ENCODE results near the gene TSPOAP1. TPM values are rescaled to one million over a fixed set of nuclear protein-coding genes. Genes with fewer than 3 reads are reported as not detected.

Gene TSPOAP1
- total RNA-seq, 2 experiments from 2014 or later: 17.8 to 19.5 TPM

DNA sequence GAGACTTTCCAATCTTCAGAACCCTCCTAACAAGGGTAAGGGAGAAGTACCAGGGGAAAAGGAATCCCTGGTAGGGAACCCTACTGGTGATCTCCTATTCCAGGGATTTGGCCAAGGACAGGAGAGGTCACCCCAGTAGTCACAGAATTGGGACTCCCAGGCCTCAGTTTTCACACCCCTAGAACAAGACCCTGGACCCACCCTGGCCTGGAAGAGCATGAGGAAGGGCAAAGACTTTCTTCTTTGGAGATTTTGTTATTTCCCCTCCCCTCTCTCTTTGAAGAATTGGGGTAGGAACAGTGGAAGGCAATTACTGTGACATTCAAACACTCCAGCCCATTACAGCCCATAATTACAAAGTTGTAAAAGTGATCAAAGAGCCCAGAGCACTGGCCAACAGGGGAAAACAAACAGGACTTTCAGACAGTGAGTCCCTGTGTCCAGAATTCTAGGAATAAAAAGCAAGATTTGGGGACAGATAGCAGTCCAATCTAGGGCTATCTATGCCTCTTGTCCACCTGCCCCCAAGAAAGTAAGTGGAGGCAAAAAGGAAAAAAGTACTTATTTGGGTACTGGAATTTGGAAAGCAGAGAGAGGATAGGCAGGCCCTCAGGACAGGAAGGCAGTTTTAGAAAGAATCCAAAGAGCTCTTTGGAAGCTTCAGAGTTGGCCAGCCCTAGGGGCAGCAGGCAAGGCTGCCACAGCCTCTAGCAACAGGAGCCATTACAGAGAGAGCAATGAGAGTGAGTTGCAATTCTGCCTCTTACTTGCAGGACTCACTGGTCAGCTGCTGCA is 36.8 kb upstream of the TSPOAP1 start:
- TF ChIP-seq CTCF (IDR thresholded peaks at IDR 0.05): no peak
- H3K27ac ChIP-seq (ENCODE audit: low read depth in 1 of 2, low read length in 2 of 2): no peak overlapping the region
- no peaks in the 10 kb centered on the region for H3K9me3 ChIP-seq (ENCODE audit: control insufficient read depth in 1 of 2, insufficient read depth in 1 of 2, low read length in 2 of 2)
- ATAC-seq (ENCODE audit: poor library complexity): no peak
- intact Hi-C loops (cut with DNase I, micrococcal nuclease): no loop called here
- Mint-ChIP-seq H3K4me1 (ENCODE audit: low read depth) (no peaks in the 10 kb centered on the region), H3K27me3 (no peaks in the 10 kb centered on the region), H3K9me3 (no peaks in the 10 kb centered on the region), H3K36me3 (ENCODE audit: low read depth) (no peaks in the 10 kb centered on the region), H3K27ac (no peak overlapping the region), H3K4me3 (no peak overlapping the region)
- ChIA-PET POLR2A (interaction anchor here (1.3 kb wide), 1 partner anchor 11 kb away, joined by 4 read pairs; no protein-coding TSS in a partner anchor), CTCF (no interaction called here)
- DNase-seq: no peak
- no peaks in the 10 kb centered on the region for H3K27me3 ChIP-seq (ENCODE audit: control insufficient read depth in 1 of 2, insufficient read depth in 2 of 2, low read length in 2 of 2)
- no peaks in the 10 kb centered on the region for H3K4me1 ChIP-seq (ENCODE audit: insufficient read depth, low read length)
- H3K4me3 ChIP-seq (ENCODE audit: low read length): no peak overlapping the region
- H3K36me3 ChIP-seq (ENCODE audit: insufficient read depth, low read length): peaks cover 3% of the 10 kb centered on the region

- Mint-ChIP-seq H3K9me3 (no peaks in the 10 kb centered on the region), H3K4me1 (ENCODE audit: low read depth) (no peaks in the 10 kb centered on the region), H3K36me3 (ENCODE audit: low read depth) (no peaks in the 10 kb centered on the region), H3K27me3 (no peaks in the 10 kb centered on the region), H3K4me3 (no peak overlapping the region), H3K27ac (no peak overlapping the region)
- ATAC-seq (ENCODE audit: poor library complexity) (no peak), DNase-seq (no peak)
- TF ChIP-seq CTCF (IDR thresholded peaks at IDR 0.05): no peak
- Histone ChIP-seq H3K4me1 (ENCODE audit: insufficient read depth, low read length) (no peaks in the 10 kb centered on the region), H3K36me3 (ENCODE audit: insufficient read depth, low read length) (peaks cover 3% of the 10 kb centered on the region), H3K27me3 (ENCODE audit: control insufficient read depth in 1 of 2, insufficient read depth in 2 of 2, low read length in 2 of 2) (no peaks in the 10 kb centered on the region), H3K9me3 (ENCODE audit: control insufficient read depth in 1 of 2, insufficient read depth in 1 of 2, low read length in 2 of 2) (no peaks in the 10 kb centered on the region), H3K27ac (ENCODE audit: low read depth in 1 of 2, low read length in 2 of 2) (no peak overlapping the region), H3K4me3 (ENCODE audit: low read length) (no peak overlapping the region)
- intact Hi-C loops (cut with DNase I, micrococcal nuclease): no loop called here
- CTCF ChIA-PET: no interaction called here
- POLR2A ChIA-PET: interaction anchor here (2.4 to 16.0 kb wide), 3 partner anchors 11 to 27 kb away, joined by 11 to 508 read pairs (median 17); partner anchors contain the start of gene SUPT4H1
Measured at GRCh38 chr17:58364270-58364942, 35.8 kb upstream of the TSPOAP1 start.

DNA sequence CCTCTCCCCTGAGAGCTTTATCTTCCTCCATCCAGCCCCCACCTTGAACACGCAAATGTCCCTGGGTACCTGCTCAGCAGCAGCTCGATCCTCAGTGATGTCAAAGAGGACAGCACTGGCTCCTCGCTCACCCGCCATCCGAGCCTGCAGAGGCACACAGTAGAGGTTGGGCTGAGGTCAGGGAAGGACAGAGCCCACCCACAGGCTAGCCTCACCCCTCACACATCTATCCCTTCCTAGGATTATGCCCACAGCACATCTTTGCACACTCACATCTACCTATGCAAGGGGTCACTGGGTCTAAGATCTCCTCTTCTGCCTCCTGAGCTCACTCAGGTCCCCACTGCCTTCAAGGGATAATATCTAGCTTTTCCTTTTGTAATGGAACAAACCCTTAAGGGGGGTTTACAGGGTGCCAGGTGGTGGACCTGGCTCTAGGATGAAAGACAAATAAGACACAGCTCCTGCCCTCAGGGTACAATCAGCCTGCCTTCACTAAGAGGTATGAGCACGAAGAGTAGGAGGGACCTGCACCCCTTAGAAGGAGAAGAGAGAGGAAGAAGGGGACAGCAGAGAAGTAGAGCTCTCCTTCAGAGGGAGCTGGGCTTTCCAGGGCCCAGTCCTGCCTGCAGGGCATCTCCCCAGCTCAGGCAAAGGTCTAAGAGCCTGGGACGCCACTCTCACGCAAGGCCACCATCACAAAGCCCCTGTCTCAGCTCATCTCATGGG is 35.0 kb upstream of the TSPOAP1 start:
- Mint-ChIP-seq H3K4me3 (no peak overlapping the region), H3K27ac (no peak overlapping the region), H3K27me3 (no peaks in the 10 kb centered on the region), H3K36me3 (ENCODE audit: low read depth) (no peaks in the 10 kb centered on the region), H3K9me3 (no peaks in the 10 kb centered on the region), H3K4me1 (ENCODE audit: low read depth) (no peaks in the 10 kb centered on the region)
- intact Hi-C loops (cut with DNase I, micrococcal nuclease): no loop called here
- no peak for DNase-seq
- H3K9me3 ChIP-seq (ENCODE audit: control insufficient read depth in 1 of 2, insufficient read depth in 1 of 2, low read length in 2 of 2): no peaks in the 10 kb centered on the region
- no peaks in the 10 kb centered on the region for H3K4me1 ChIP-seq (ENCODE audit: insufficient read depth, low read length)
- no peak overlapping the region for H3K4me3 ChIP-seq (ENCODE audit: low read length)
- H3K27me3 ChIP-seq (ENCODE audit: control insufficient read depth in 1 of 2, insufficient read depth in 2 of 2, low read length in 2 of 2): no peaks in the 10 kb centered on the region
- peaks cover 3% of the 10 kb centered on the region for H3K36me3 ChIP-seq (ENCODE audit: insufficient read depth, low read length)
- POLR2A ChIA-PET: interaction anchor here (0.6 to 16.0 kb wide), 4 partner anchors 8 to 26 kb away, joined by 3 to 508 read pairs (median 14); partner anchors contain the start of gene SUPT4H1
- H3K27ac ChIP-seq (ENCODE audit: low read depth in 1 of 2, low read length in 2 of 2): no peak overlapping the region
- ATAC-seq (ENCODE audit: poor library complexity): no peak
- CTCF ChIA-PET: interaction anchor here (1.3 to 1.5 kb wide), 2 partner anchors 10 to 54 kb away, joined by 4 to 5 read pairs; no protein-coding TSS in a partner anchor
- no peak for TF ChIP-seq CTCF (IDR thresholded peaks at IDR 0.05)
